Psoas muscle (tissue), 8 donors: ENCODE measurements around the gene RSPRY1. TPM values are rescaled to one million over a fixed set of nuclear protein-coding genes. Genes with fewer than 3 reads are reported as not detected.

Experiments
- ATAC-seq, 4 donors: fragments of 200-7000 bp; cut with Tn5 transposase; one replicate each; pipeline ENCODE4 v1.9.1; 2020; ENCODE audit warnings: moderate library complexity in 3 of 4, mild to moderate bottlenecking in 2 of 4
- DNase-seq, 2 donors: peaks; one replicate each; pipeline ENCODE4 v3.0.0-alpha.2; 2020
- H3K27ac ChIP-seq: fragments of 200-600 bp; one replicate; pipeline ENCODE4 v1.8.0; 2022
- H3K27me3 ChIP-seq, 3 donors: fragments of 200-600 bp in 1 of 3; one replicate each; pipeline versions ENCODE4 v1.6.1 to v1.8.0; 2013 to 2022; ENCODE audit warnings: low read length in 2 of 3, mild to moderate bottlenecking in 2 of 3, moderate library complexity in 1 of 3; ENCODE audit not compliant: insufficient read depth in 3 of 3
- H3K36me3 ChIP-seq, 2 donors: fragments of 200-600 bp in 1 of 2; one replicate each; pipeline versions ENCODE4 v1.6.1 to v1.8.0; 2013 to 2022; ENCODE audit warnings: low read depth in 1 of 2, mild to moderate bottlenecking in 1 of 2, moderate library complexity in 1 of 2; ENCODE audit not compliant: insufficient read depth in 1 of 2
- H3K4me1 ChIP-seq: fragments of 200-600 bp; one replicate; pipeline ENCODE4 v1.8.0; 2022
- H3K4me3 ChIP-seq: fragments of 200-600 bp; one replicate; pipeline ENCODE4 v1.8.0; 2022; ENCODE audit warnings: mild to moderate bottlenecking
- H3K9me3 ChIP-seq: fragments of 200-600 bp; one replicate; pipeline ENCODE4 v1.8.0; 2022
- WGBS, 3 donors: extraction: QIAGEN DNeasy Blood & Tissue Kit; methylation state at CpG; one replicate each; pipeline versions ENCODE4 v1.1.6 to v1.1.7; 2013; 5-methylcytosine and 5-hydroxymethylcytosine counted together
- intact Hi-C, 2 donors: fragments of 100-400 bp; cut with DNase I; formaldehyde crosslinking; loops; one replicate each; pipeline versions ENCODE4 v1.11.0 to v1.14.2; 2022
- polyA plus RNA-seq, 3 donors: library from polyadenylated mRNA; stranded (reverse); fragments of 200-250 nt; gene quantifications; one replicate each; pipeline ENCODE4 v1.2.3, GENCODE V29; 2013
- total RNA-seq, 4 donors: library from RNA; stranded (reverse); fragmentation: NEBNext Ultra II Directional in 2 of 4; extraction: Animal tissue kit (Norgen Biotek cat#: 25700) in 2 of 4; gene quantifications; one replicate each; pipeline versions ENCODE4 v1.2.1 to v1.2.4, GENCODE V29; 2021 to 2023
- TF ChIP-seq, protein P1 (sequence below): fragments of 200-600 bp; IDR thresholded peaks from one replicate; pipeline ENCODE4 v1.8.0; 2022; ENCODE audit warnings: antibody characterized with exemption
- donor health status: healthy with polysubstance abuse.
- donor health status: DM: no; HTN: no; CAD: no; lungs with moderate emphysema.
- donor health status: Bipolar disorder and iron deficiency.
- donor health status: healthy.
- donor health status: DM: yes; HTN: yes; CAD: no.
- donor health status: DM: no; HTN: no; CAD: no.
- donor health status: DM: no; HTN: no; CAD: no.
- donor health status: DM: yes; HTN: yes; CAD: no.

The RSPRY1 gene
- total and polyA plus RNA-seq, 7 donors = 7.1 to 19.5 (median 15.2) TPM

DNA sequence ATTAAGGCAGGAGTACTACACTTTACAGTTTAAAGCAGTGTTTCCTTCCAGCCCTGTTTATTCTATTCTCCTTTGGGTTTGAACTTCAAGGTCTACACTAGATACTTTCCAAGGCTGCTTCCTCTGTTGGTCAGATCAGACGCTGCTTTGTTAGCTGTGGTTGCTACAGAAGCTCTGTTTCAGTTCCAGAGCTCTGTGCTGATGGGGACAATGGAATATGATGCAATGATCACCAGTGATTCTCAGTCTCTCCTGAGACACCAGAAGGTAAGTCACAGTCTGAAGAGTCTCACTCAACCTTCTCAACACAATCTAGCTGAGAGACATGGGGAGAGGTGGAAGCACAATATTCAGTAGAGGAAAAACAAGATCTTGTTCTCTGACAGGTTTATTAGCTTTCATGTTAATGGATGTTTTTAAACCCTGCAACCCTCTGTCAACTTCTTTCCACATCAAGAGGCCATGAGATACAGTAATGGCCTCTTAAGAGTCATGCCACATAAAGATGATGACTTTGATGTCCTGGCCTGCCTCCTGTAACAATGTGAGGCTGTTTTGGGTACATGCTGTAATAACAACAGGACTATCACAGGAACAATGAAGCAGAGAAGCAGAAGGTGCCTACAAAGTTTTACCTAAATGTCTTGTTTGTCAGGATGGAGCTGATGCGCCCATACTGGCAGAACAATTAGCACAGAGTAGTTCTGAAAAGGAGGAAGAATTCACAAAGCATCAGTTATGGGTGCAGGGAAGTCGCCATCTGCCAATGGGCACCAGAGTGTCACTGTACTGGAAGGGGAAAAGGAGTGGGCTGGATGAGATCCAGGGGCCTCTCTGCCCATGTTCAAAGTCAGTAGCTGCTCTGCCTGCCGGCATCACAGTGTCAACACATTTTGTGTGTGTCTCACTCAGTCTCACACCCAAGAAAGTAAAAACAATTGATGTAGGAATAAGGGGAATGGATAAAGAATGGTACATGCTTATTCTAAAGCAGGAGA is 33.7 kb upstream of the RSPRY1 start:
- 75 to 78% (median 78%) methylated on average over 4 of the region's 4 CpGs for WGBS, 3 donors
- Histone ChIP-seq H3K36me3 (peaks cover 2 to 65% of the 10 kb centered on the region in 2 donors), H3K27ac (no peak overlapping the region), H3K4me3 (no peak overlapping the region), H3K27me3 (no peaks in the 10 kb centered on the region), H3K9me3 (no peaks in the 10 kb centered on the region), H3K4me1 (peaks cover 7% of the 10 kb centered on the region)
- DNase-seq = no peak
- intact Hi-C loops = loop anchor here in 1 of 2 donors (10.0 kb wide), 1 partner anchor 62 kb away; no protein-coding TSS in a partner anchor
- TF ChIP-seq, protein P1, sequence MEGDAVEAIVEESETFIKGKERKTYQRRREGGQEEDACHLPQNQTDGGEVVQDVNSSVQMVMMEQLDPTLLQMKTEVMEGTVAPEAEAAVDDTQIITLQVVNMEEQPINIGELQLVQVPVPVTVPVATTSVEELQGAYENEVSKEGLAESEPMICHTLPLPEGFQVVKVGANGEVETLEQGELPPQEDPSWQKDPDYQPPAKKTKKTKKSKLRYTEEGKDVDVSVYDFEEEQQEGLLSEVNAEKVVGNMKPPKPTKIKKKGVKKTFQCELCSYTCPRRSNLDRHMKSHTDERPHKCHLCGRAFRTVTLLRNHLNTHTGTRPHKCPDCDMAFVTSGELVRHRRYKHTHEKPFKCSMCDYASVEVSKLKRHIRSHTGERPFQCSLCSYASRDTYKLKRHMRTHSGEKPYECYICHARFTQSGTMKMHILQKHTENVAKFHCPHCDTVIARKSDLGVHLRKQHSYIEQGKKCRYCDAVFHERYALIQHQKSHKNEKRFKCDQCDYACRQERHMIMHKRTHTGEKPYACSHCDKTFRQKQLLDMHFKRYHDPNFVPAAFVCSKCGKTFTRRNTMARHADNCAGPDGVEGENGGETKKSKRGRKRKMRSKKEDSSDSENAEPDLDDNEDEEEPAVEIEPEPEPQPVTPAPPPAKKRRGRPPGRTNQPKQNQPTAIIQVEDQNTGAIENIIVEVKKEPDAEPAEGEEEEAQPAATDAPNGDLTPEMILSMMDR = no peak
- no peak for ATAC-seq

DNA sequence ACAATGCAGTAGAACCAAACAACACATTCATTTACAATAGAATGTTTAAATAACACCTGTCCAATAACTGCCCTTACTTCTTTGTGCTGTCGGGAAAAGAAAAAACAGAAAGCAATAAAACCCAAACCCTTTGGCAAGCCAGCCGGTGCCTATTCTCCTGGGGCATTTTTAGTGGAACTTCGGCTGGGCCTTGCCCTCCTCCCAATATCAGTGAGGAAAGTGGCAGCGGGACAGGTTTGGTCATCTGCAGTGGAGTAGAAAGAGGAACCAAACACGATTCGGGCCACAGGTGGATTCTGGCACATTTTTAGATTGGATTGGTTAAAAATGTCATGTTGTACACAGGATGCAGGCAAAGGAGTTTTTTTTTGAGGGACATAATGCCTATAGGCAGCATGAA is 32.3 kb upstream of the RSPRY1 start:
- Histone ChIP-seq H3K4me3 (no peak overlapping the region), H3K4me1 (no peaks in the 10 kb centered on the region), H3K27me3 (no peaks in the 10 kb centered on the region), H3K9me3 (no peaks in the 10 kb centered on the region), H3K36me3 (peaks cover 2 to 77% of the 10 kb centered on the region in 2 donors), H3K27ac (no peak overlapping the region)
- DNase-seq (no peak), ATAC-seq (no peak)
- intact Hi-C loops = loop anchor here in 1 of 2 donors (10.0 kb wide), 1 partner anchor 61 kb away; no protein-coding TSS in a partner anchor
- TF ChIP-seq, protein P1 = no peak
- WGBS, 3 donors = 80% methylated on average over 6 of the region's 6 CpGs

DNA sequence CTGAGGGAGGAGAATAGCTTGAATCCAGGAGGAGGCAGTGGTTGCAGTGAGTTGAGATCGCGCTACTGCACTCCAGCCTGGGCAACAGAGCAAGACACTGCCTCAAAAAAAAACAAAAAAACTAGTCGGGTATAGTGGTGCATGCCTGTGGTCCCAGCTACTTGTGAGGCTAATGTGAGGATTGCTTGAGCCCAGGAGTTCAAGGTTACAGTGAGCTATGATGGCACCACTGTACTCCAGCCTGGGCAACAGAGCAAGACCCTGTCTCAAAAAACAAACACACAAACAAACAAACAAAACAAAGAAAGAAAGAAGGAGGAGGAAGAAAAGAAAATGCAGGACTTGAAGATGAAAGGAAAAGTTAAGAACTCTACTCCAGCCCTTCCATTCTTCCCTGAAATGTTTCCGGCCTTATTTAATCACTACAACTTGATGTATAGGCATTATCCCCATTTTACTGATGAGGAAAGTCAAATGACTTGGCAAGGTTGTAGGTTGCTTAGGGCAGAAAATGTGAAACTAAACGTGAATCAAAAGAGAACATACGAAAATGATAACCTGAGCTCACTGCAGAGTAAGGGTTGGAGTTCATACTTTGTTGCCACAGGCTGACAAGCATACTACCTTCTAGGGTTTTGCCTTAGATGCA is 30.3 kb upstream of the RSPRY1 start:
- DNase-seq (no peak), ATAC-seq (no peak)
- intact Hi-C loops = loop anchor here in 1 of 2 donors (10.0 kb wide), 1 partner anchor 59 kb away; no protein-coding TSS in a partner anchor
- Histone ChIP-seq H3K9me3 (no peaks in the 10 kb centered on the region), H3K36me3 (peaks cover 2 to 84% of the 10 kb centered on the region in 2 donors), H3K27ac (no peak overlapping the region), H3K4me3 (no peak overlapping the region), H3K4me1 (no peaks in the 10 kb centered on the region), H3K27me3 (no peaks in the 10 kb centered on the region)
- TF ChIP-seq, protein P1 = no peak
- WGBS, 3 donors = 92 to 97% (median 96%) methylated on average over 6 of the region's 6 CpGs

DNA sequence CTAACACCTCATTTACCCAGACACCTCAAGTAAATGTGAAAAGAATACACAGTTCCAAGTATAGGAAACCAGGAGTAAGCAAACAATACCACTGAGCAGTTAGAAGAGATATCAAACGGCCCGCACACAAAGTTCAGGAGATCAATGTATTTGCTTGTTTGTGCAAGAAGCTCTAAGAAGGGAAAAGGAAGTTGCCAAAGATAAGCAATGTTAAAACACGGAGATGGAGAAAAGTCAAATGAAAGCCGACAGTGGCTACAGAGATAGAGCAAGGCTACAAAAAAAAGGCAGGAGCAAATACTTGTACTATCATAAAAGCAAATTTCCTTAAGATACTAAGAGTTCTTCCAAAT is 29.8 kb upstream of the RSPRY1 start:
- DNase-seq = no peak
- Histone ChIP-seq H3K27me3 (no peaks in the 10 kb centered on the region), H3K4me1 (no peaks in the 10 kb centered on the region), H3K9me3 (no peaks in the 10 kb centered on the region), H3K4me3 (no peak overlapping the region), H3K27ac (no peak overlapping the region), H3K36me3 (peaks cover 2 to 89% of the 10 kb centered on the region in 2 donors)
- TF ChIP-seq, protein P1 = no peak
- no peak for ATAC-seq
- intact Hi-C loops = loop anchor here in 1 of 2 donors (10.0 kb wide), 1 partner anchor 58 kb away; no protein-coding TSS in a partner anchor
- WGBS, 3 donors = 85 to 92% (median 88%) methylated on average over 4 of the region's 4 CpGs
